ENCODE data around the gene MACROD2.
"Not testable (repeated sequence)": the region's sequence is repeated elsewhere in the genome, so short reads cannot be mapped to it uniquely, and the experiment has no call there.

MACROD2 gene

DNA sequence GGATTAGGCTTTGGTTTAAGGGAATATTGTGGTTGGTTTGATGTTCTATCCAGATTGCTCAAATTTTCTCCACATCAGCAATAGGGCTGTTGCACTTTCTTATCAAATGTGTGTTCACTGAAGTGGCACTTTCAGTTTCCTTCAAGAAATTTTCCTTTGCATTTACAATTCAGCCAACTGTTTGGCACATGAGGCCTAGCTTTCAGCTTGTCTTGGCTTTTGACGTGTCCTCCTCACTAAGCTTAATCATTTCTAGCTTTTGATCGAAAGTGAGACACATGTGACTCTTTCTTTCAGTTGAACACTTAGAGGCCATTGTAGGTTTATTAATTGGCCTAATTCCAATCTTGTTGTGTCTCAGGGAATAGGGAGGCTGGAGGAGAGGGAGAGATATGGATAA lies 237.3 kb downstream of the MACROD2 start:
- Mint-ChIP-seq H3K27ac (no peak overlapping the region), H3K4me3 (no peak overlapping the region), H3K4me1 (ENCODE audit: low read depth) (no peaks in the 10 kb centered on the region), H3K27me3 (no peaks in the 10 kb centered on the region), H3K36me3 (ENCODE audit: low read depth) (no peaks in the 10 kb centered on the region), H3K9me3 (peaks cover 7% of the 10 kb centered on the region)

DNA sequence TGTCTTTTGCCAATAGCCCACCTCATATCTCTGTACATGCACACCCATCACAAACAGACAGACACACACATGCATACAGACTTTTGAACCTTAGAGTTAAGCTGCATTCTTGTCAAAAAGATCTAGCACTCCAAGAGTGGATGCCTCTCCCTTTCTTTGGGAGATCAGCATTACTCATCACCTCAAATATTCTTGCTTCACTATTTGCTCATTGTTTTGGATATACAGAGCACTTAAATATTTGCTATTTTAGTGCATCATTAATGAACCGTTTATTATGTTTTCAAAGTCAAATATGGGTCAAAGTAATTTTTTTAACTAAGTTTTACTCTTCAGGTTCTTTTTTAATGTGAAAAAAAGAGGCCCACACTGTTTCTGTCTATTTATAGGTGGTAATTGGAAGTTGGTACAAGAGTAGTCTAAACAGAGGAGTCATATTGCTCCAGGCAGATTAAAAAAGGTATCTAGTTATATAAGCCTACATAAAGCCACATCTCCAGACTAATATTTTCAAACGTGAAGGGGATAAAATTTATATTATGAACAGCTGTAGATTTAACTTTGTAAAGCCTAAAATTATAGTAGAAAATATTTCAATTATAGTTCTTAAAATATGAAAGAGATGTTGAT lies 239.5 kb downstream of the MACROD2 start:
- H3K4me1 Mint-ChIP-seq (ENCODE audit: low read depth), result no peaks in the 10 kb centered on the region
- H3K27me3 Mint-ChIP-seq, result no peaks in the 10 kb centered on the region
- no peaks in the 10 kb centered on the region for H3K36me3 Mint-ChIP-seq (ENCODE audit: low read depth)
- no peak overlapping the region for H3K4me3 Mint-ChIP-seq
- H3K9me3 Mint-ChIP-seq, result peaks cover 7% of the 10 kb centered on the region
- H3K27ac Mint-ChIP-seq, result no peak overlapping the region

DNA sequence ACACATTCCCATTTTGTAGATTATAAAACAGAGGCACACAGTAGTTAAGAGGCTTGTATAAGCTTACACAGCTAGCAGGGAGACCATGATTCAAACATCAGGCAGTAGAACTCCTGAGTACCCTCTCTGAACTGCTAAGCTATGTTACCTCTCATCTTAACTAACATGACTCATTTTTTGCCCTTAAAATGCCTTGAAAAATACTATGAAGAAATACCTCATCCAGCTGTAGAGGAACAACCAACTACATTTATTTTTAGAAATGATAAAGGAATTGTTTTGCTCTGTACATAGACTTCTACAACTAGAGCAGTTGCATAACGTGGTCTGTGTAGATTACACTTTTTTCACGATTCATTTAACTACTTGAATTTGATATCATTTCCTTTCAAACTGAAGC lies 240.0 kb downstream of the MACROD2 start:
- Mint-ChIP-seq H3K27ac (no peak overlapping the region), H3K27me3 (no peaks in the 10 kb centered on the region), H3K4me3 (no peak overlapping the region)

DNA sequence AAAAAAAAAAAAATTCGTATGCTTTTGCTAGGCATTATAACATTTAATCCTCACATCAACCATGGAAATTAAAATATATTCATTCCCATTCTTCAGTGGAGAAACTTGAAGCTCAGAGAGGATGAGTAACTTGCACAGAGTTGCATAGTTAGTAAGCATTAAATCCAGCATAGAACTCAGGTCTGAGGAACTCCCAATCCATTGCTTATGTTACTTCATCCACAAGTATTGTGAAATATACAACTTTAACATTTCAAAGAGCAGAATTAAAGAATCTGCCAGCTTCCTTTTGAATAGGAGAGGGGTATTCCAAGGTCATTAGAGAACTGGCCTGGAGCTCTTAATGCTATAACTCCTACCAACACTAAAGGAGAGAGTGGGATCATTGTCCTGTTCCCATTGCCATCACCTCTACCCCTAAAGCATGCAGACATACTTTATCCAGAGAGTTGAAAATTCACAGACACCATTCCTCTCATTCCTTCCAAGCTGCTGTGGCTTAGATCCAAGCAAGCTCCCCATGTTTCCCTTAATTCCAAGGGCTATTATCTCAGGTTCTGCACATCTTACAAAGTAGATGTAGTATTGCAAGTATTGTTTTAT lies 250.2 kb downstream of the MACROD2 start:
- Mint-ChIP-seq H3K4me3 (no peak overlapping the region), H3K9me3 (no peaks in the 10 kb centered on the region), H3K27me3 (no peaks in the 10 kb centered on the region), H3K4me1 (ENCODE audit: low read depth) (no peaks in the 10 kb centered on the region), H3K36me3 (ENCODE audit: low read depth) (no peaks in the 10 kb centered on the region), H3K27ac (no peak overlapping the region)

More for the DNA sequence above, 240.0 kb downstream of the MACROD2 start:
- Mint-ChIP-seq H3K36me3 (ENCODE audit: low read depth) (no peaks in the 10 kb centered on the region), H3K9me3 (peaks cover 7% of the 10 kb centered on the region), H3K4me1 (ENCODE audit: low read depth) (no peaks in the 10 kb centered on the region)

DNA sequence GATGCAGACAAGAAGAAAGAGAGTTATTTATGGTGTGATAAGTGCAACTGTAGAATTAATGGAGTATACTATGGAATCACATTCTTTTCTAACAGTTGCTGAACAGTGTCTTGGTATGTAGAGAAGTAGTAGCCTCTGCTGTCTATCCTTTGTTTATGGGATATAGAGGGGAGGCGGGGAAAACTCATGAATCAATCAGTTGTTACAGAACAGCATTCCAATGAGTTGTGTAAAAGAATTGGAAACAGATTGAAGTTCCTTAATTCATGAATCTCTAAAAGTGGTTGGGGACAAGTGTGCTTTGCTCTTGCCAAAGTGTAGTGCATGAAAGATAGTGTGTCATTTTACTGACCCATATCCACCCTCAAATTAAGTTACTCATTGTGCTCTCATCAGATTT lies 264.4 kb downstream of the MACROD2 start:
- no peak overlapping the region for H3K4me3 Mint-ChIP-seq
- H3K4me1 Mint-ChIP-seq (ENCODE audit: low read depth), result no peaks in the 10 kb centered on the region
- no peak overlapping the region for H3K27ac Mint-ChIP-seq
- H3K9me3 Mint-ChIP-seq, result peaks cover 17% of the 10 kb centered on the region
- no peaks in the 10 kb centered on the region for H3K27me3 Mint-ChIP-seq
- no peaks in the 10 kb centered on the region for H3K36me3 Mint-ChIP-seq (ENCODE audit: low read depth)

DNA sequence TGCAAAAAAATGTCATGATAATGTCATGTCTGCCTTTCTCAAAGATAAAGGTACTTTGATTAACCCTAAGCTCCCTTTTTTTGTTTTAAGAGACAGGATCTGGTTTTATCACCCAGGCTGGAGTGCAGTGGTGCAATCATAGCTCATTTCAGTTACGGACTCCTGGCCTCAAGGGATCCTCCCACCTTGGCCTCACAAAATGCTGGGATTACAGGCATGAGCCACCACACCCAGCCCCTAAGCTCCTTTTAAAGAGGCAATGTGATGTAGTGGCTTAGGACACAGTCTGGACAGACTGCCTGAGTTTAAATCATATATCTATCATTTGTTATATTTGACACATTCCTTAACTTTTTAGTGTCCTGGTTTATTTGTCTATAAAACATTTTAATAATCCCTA lies 265.1 kb downstream of the MACROD2 start:
- Mint-ChIP-seq H3K9me3 (peaks cover 17% of the 10 kb centered on the region), H3K4me3 (no peak overlapping the region), H3K27ac (no peak overlapping the region), H3K27me3 (no peaks in the 10 kb centered on the region), H3K36me3 (ENCODE audit: low read depth) (no peaks in the 10 kb centered on the region), H3K4me1 (ENCODE audit: low read depth) (no peaks in the 10 kb centered on the region)

DNA sequence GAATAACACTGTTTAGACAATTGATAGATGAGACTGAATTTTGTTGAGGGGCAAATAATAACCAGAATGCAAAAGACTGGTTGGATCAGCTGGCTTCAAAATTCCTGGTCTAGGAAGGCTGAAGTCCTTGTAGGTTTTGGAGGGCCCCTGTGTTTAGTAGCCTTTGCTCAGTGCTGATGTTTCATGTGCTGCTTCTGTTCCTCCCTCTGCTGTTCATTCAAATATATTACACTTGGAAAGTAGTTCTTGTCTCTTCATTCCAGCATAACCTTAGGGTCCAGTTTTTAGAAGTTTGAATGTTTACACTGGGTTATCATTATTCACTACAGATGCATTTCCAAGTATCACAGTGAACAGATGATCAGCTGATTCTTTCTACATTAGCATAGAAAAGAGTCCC lies 269.6 kb downstream of the MACROD2 start:
- Mint-ChIP-seq H3K9me3 (peaks cover 8% of the 10 kb centered on the region), H3K36me3 (ENCODE audit: low read depth) (no peaks in the 10 kb centered on the region), H3K4me1 (ENCODE audit: low read depth) (no peaks in the 10 kb centered on the region), H3K27me3 (no peaks in the 10 kb centered on the region), H3K4me3 (no peak overlapping the region), H3K27ac (no peak overlapping the region)

DNA sequence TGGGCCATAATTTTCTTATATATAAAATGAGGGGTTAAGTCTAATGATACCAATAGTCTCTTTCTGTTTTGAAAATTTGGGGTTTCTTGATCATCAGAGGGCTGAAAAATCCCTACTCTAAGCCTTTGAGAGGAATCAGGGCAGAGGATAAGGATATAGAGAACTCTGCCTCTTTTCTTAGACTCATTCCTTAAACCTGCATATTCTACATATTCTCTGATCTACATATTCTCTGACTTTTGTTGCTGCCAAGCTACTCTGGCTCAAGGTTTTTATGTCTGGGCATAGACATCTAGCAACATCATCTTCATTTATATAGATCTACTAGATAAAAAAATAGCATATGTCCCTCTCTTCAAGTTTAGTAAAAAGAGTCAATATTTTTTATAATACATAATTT lies 270.9 kb downstream of the MACROD2 start:
- no peaks in the 10 kb centered on the region for H3K36me3 Mint-ChIP-seq (ENCODE audit: low read depth)
- H3K27me3 Mint-ChIP-seq, result no peaks in the 10 kb centered on the region

DNA sequence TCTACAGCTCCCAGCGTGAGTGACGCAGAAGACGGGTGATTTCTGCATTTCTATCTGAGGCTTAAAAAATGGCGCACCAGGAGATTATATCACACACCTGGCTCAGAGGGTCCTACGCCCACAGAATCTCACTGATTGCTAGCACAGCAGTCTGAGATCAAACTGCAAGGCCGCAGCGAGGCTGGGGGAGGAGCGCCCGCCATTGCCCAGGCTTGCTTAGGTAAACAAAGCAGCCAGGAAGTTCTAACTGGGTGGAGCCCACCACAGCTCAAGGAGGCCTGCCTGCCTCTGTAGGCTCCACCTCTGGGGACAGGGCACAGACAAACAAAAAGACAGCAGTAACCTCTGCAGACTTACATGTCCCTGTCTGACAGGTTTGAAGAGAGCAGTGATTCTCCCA lies 275.4 kb downstream of the MACROD2 start:
- H3K27ac Mint-ChIP-seq; H3K4me3 Mint-ChIP-seq; H3K27me3 Mint-ChIP-seq; H3K36me3 Mint-ChIP-seq (ENCODE audit: low read depth); H3K4me1 Mint-ChIP-seq (ENCODE audit: low read depth); H3K9me3 Mint-ChIP-seq: not testable (repeated sequence)

More for the DNA sequence above, 270.9 kb downstream of the MACROD2 start:
- Mint-ChIP-seq H3K27ac (no peak overlapping the region), H3K9me3 (peaks cover 8% of the 10 kb centered on the region), H3K4me3 (no peak overlapping the region), H3K4me1 (ENCODE audit: low read depth) (no peaks in the 10 kb centered on the region)

DNA sequence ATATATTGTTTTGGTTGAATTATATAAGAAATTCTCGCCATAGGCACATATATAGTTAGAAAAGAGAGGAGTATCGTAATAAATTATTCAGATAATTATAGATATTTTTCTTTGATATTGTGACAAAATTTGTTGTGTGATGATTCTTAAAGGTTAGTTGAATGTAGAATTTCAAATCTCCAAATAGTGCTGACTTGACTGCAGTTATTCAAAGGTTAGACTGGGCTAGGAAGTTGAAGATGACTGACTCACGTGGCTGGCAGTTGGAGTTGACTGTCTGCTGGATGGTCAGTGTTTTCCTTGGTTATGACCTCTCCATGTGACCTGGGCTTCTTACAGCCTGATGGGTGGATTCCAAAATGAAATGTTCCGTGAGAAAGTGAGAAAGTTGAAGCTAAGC lies 286.8 kb downstream of the MACROD2 start:
- H3K4me3 Mint-ChIP-seq, result no peak overlapping the region
- H3K4me1 Mint-ChIP-seq (ENCODE audit: low read depth), result no peaks in the 10 kb centered on the region
- H3K9me3 Mint-ChIP-seq, result peaks cover 2% of the 10 kb centered on the region
- no peaks in the 10 kb centered on the region for H3K36me3 Mint-ChIP-seq (ENCODE audit: low read depth)
- no peaks in the 10 kb centered on the region for H3K27me3 Mint-ChIP-seq
- H3K27ac Mint-ChIP-seq, result no peak overlapping the region

DNA sequence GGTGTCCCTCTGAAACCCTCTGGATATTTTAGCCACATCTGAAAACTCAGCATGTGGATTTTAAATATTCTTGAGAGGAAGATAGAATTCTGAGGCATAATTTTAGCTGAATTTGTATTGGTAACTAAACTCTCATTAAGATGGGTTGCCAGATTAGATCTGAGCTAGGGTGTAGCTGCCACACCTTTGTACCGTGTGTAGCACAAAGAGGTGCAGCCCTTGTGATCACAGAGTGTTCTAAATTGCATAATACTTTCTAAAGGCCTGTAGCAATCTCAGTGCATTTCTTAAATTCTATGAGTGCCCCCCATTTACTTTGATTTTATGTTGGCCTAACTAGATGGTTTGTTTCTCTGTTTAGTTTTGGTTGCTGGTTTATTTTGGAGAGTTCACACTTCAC lies 289.1 kb downstream of the MACROD2 start:
- no peaks in the 10 kb centered on the region for H3K27me3 Mint-ChIP-seq
- H3K9me3 Mint-ChIP-seq, result peaks cover 2% of the 10 kb centered on the region

DNA sequence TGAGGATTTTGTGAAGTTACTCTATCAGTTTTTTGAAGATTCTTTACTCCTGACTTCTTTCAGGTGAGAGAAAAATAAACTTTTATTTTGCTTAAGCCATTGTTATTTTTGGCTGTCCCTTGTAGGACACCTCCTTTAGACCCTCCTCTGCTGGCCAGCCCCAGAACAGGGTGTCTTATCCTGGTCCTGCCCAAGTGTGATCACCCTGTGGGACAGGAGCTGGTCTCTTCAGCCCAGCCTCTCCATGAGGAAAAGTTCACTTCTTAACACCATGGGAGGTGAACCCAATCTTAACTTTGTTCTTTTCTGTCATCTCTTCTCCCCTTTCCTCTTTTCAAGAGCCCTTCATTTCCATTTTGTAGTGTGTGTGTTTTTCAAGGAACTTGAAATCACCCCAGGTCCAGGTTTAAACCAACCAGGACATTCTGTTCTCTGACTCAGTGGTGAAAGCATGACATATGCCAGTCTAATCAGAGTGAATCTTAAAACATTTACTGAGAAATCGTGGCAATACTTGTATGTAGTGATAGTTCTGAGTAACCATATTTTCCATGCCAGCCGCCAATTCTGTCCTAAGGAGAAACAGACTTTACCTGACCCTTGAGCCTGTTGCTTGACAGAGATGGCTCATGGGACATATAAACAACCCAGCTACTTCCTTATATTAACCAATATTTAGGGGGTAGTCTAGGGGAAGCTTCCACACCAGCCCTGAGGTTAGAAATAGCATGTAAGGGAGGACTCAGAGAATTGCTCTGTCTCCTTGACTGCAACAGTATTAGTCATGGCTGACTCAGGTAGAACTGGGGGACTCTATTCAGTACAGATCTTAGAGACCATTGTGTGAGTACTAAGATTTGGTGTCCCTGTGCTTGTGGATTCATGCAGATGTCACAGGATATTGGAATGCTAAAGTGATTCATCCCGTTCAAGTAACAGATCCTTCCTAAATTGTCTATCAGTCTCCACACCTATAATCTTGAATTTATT lies 293.3 kb downstream of the MACROD2 start:
- H3K27me3 Mint-ChIP-seq, result no peaks in the 10 kb centered on the region
- no peak overlapping the region for H3K4me3 Mint-ChIP-seq
- no peak overlapping the region for H3K27ac Mint-ChIP-seq
- no peaks in the 10 kb centered on the region for H3K36me3 Mint-ChIP-seq (ENCODE audit: low read depth)
- H3K9me3 Mint-ChIP-seq, result peaks cover 2% of the 10 kb centered on the region
- no peaks in the 10 kb centered on the region for H3K4me1 Mint-ChIP-seq (ENCODE audit: low read depth)

More for the DNA sequence above, 289.1 kb downstream of the MACROD2 start:
- no peak overlapping the region for H3K27ac Mint-ChIP-seq
- no peak overlapping the region for H3K4me3 Mint-ChIP-seq
- H3K4me1 Mint-ChIP-seq (ENCODE audit: low read depth), result no peaks in the 10 kb centered on the region
- no peaks in the 10 kb centered on the region for H3K36me3 Mint-ChIP-seq (ENCODE audit: low read depth)

DNA sequence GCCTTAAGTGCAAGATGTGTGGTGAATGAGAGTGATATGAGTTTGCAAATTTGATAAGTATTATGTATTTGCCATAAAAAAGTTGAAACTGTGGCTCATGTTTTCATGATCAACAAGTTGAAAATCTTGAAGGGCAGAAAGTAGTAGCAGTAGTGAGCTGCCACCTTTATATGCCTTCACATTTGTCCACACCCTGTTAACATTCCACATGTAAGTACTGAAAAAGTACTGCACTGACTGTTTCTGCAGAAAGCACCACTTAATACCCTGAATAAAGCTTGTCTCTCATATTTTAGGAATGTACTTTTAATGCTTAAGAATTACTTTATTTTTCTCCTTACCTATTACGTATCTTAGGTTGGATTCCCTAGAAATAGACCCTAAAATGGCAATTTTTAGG lies 296.2 kb downstream of the MACROD2 start:
- no peak overlapping the region for H3K4me3 Mint-ChIP-seq
- no peaks in the 10 kb centered on the region for H3K27me3 Mint-ChIP-seq
- H3K36me3 Mint-ChIP-seq (ENCODE audit: low read depth), result no peaks in the 10 kb centered on the region
- no peaks in the 10 kb centered on the region for H3K4me1 Mint-ChIP-seq (ENCODE audit: low read depth)
- H3K27ac Mint-ChIP-seq, result no peak overlapping the region
- no peaks in the 10 kb centered on the region for H3K9me3 Mint-ChIP-seq

DNA sequence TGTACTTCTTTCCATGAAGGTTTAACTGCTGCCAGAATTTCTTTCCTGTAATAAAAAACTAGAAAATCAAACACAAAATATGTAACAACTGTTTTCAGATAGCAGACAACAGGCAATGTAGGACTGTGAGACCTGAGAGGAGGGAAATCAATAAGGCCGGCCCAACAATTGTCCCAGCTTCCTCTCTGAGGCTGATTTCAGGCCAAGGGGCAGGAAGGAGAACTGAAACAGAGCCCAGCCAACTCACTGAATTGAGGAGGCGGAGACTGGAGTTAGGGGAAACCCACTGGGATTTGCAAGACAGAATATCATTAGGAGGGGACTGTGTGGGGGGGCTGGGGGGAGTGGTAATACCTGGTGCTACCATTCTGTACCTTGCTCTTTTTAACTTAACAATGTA lies 299.9 kb downstream of the MACROD2 start:
- Mint-ChIP-seq H3K27ac (no peak overlapping the region), H3K36me3 (ENCODE audit: low read depth) (no peaks in the 10 kb centered on the region), H3K4me3 (no peak overlapping the region), H3K9me3 (no peaks in the 10 kb centered on the region), H3K27me3 (no peaks in the 10 kb centered on the region), H3K4me1 (ENCODE audit: low read depth) (no peaks in the 10 kb centered on the region)

DNA sequence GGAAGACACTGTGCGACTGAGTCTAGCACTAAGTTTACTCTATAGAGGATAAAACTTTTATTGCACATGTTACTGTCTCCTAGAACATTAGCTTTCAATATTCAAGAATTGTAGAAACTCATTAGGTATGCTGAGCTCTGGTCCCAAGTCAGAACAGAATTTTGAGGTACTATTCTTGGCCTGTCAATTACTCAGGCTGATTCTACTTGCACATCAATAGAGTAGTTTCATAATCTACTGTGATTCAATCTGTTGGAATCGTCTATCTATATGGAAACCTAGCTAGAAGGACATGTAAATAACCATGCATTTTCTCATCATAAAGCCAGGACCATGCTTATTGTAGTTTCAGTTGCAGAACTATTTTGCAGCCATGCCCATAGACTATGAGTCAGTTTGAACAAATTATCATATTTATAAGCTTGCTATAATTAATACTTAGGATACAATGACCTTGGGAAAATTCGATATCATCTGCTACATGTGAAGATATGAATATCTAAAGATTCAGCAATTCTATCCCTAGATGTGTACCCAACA lies 300.5 kb downstream of the MACROD2 start:
- Mint-ChIP-seq H3K27me3 (no peaks in the 10 kb centered on the region), H3K4me3 (no peak overlapping the region), H3K4me1 (ENCODE audit: low read depth) (no peaks in the 10 kb centered on the region), H3K27ac (no peak overlapping the region), H3K9me3 (no peaks in the 10 kb centered on the region), H3K36me3 (ENCODE audit: low read depth) (no peaks in the 10 kb centered on the region)
